H9 (cell line): Measurements from ENCODE around the gene DENND1A. TPM values are rescaled to one million over a fixed set of nuclear protein-coding genes. Genes with fewer than 3 reads are reported as not detected.
A peak's percentile ranks its signal among the peaks of the same experiment; 100 is the strongest.

Experiments
- DNase-seq: peaks from one replicate; pipeline ENCODE4 v3.0.0-alpha.2; 2017
- H2AFZ ChIP-seq: one replicate; pipeline ENCODE4 v1.6.1; 2013; ENCODE audit warnings: mild to moderate bottlenecking, low read length, control low read depth, moderate library complexity
- H2AK5ac ChIP-seq: 2 replicates; pipeline ENCODE4 v1.6.1; 2013; ENCODE audit warnings: low read length, control low read depth, mixed read lengths; ENCODE audit not compliant: insufficient read length
- H2BK120ac ChIP-seq: one replicate; pipeline ENCODE4 v1.6.1; 2013; ENCODE audit warnings: low read depth, mild to moderate bottlenecking, low read length, control low read depth, inconsistent platforms; ENCODE audit not compliant: poor library complexity, severe bottlenecking
- H2BK12ac ChIP-seq: 2 replicates; pipeline ENCODE4 v1.6.1; 2013; ENCODE audit warnings: low read length, control low read depth, mixed read lengths, low read depth; ENCODE audit not compliant: insufficient read length
- H2BK15ac ChIP-seq: 2 replicates; pipeline ENCODE4 v1.6.1; 2013; ENCODE audit warnings: low read depth, low read length, control low read depth
- H2BK20ac ChIP-seq: one replicate; pipeline ENCODE4 v1.6.1; 2013; ENCODE audit warnings: low read depth, mild to moderate bottlenecking, low read length, control low read depth, inconsistent platforms; ENCODE audit not compliant: poor library complexity, severe bottlenecking
- H2BK5ac ChIP-seq: 2 replicates; pipeline ENCODE4 v1.6.1; 2013; ENCODE audit warnings: low read length, control low read depth, mixed read lengths; ENCODE audit not compliant: insufficient read length
- H3K14ac ChIP-seq: 2 replicates; pipeline ENCODE4 v1.6.1; 2013; ENCODE audit warnings: low read length, control low read depth; ENCODE audit not compliant: insufficient read depth
- H3K18ac ChIP-seq: 2 replicates; pipeline ENCODE4 v1.6.1; 2013; ENCODE audit warnings: low read depth, mild to moderate bottlenecking, mixed read lengths, low read length, control low read depth; ENCODE audit not compliant: insufficient read length
- H3K23ac ChIP-seq: 2 replicates; pipeline ENCODE4 v1.6.1; 2013; ENCODE audit warnings: low read length, control low read depth, mixed read lengths, low read depth; ENCODE audit not compliant: insufficient read length
- H3K23me2 ChIP-seq: 2 replicates; pipeline ENCODE4 v1.6.1; 2013; ENCODE audit warnings: low read depth, mild to moderate bottlenecking, mixed read lengths, low read length, control low read depth; ENCODE audit not compliant: insufficient read length, poor library complexity, severe bottlenecking
- H3K27ac ChIP-seq: 2 replicates; pipeline ENCODE4 v1.5.1; 2013; ENCODE audit warnings: low read length, control low read depth, mixed read lengths, low read depth; ENCODE audit not compliant: insufficient read length
- H3K27me3 ChIP-seq: 2 replicates; pipeline ENCODE4 v1.6.1; 2013; ENCODE audit warnings: low read length, control low read depth, inconsistent platforms; ENCODE audit not compliant: insufficient read depth
- H3K4ac ChIP-seq: 2 replicates; pipeline ENCODE4 v1.6.1; 2013; ENCODE audit warnings: low read depth, mild to moderate bottlenecking, control low read depth, inconsistent platforms, low read length, moderate library complexity
- H3K4me1 ChIP-seq: 2 replicates; pipeline ENCODE4 v1.6.1; 2013; ENCODE audit warnings: low read length, control low read depth, inconsistent platforms; ENCODE audit not compliant: insufficient read depth
- H3K4me2 ChIP-seq: 2 replicates; pipeline ENCODE4 v1.6.1; 2013; ENCODE audit warnings: low read length, control low read depth, mixed read lengths; ENCODE audit not compliant: insufficient read length, insufficient read depth
- H3K56ac ChIP-seq: 2 replicates; pipeline ENCODE4 v1.6.1; 2013; ENCODE audit warnings: low read depth, mild to moderate bottlenecking, mixed read lengths, low read length, control low read depth; ENCODE audit not compliant: insufficient read length
- H3K79me1 ChIP-seq: 2 replicates; pipeline ENCODE4 v1.6.1; 2013; ENCODE audit warnings: low read depth, mild to moderate bottlenecking, moderate library complexity, low read length, control low read depth, inconsistent platforms; ENCODE audit not compliant: insufficient read depth, poor library complexity, severe bottlenecking
- H3K79me2 ChIP-seq: 2 replicates; pipeline ENCODE4 v1.6.1; 2013; ENCODE audit warnings: low read length, control low read depth, inconsistent platforms; ENCODE audit not compliant: insufficient read depth
- H3K9ac ChIP-seq: 2 replicates; pipeline ENCODE4 v1.6.1; 2013; ENCODE audit warnings: low read length, control low read depth, mixed read lengths; ENCODE audit not compliant: insufficient read length; ENCODE audit errors: extremely low read depth
- H3K9me3 ChIP-seq: one replicate; pipeline ENCODE4 v1.6.1; 2013; ENCODE audit warnings: low read depth, low read length, inconsistent platforms; ENCODE audit not compliant: control insufficient read depth
- H3T11ph ChIP-seq: one replicate; pipeline ENCODE4 v1.6.1; 2013; ENCODE audit warnings: mild to moderate bottlenecking, low read length, control low read depth, inconsistent platforms
- H4K20me1 ChIP-seq: one replicate; pipeline ENCODE4 v1.6.1; 2013; ENCODE audit not compliant: control insufficient read depth, insufficient read length, insufficient read depth
- H4K5ac ChIP-seq: 2 replicates; pipeline ENCODE4 v1.6.1; 2013; ENCODE audit warnings: low read depth, mild to moderate bottlenecking, mixed read lengths, low read length, control low read depth; ENCODE audit not compliant: insufficient read length
- H4K8ac ChIP-seq: replicated peaks from 2 replicates; pipeline ENCODE4 v1.6.1; 2013; ENCODE audit warnings: low read length, control low read depth, mixed read lengths, low read depth; ENCODE audit not compliant: insufficient read length
- H4K91ac ChIP-seq: 2 replicates; pipeline ENCODE4 v1.6.1; 2013; ENCODE audit warnings: low read depth, mild to moderate bottlenecking, moderate library complexity, mixed read lengths, low read length, control low read depth; ENCODE audit not compliant: insufficient read length
- H3K27ac Mint-ChIP-seq, 3 experiments: 2 replicates in 2 of 3; 3 replicates in 1 of 3; pipeline ENCODE4 v1.8.0; 2020 to 2021; ENCODE audit warnings: mixed read lengths in 3 of 3, mild to moderate bottlenecking in 1 of 3, moderate library complexity in 1 of 3
- H3K27me3 Mint-ChIP-seq: 2 replicates; pipeline ENCODE4 v1.8.0; 2021; ENCODE audit warnings: low read depth, mild to moderate bottlenecking, moderate library complexity, mixed read lengths
- H3K36me3 Mint-ChIP-seq, 3 experiments: 2 replicates in 2 of 3; 3 replicates in 1 of 3; pipeline ENCODE4 v1.8.0; 2020 to 2021; ENCODE audit warnings: low read depth in 3 of 3, mixed read lengths in 3 of 3; ENCODE audit not compliant: insufficient read depth in 1 of 3
- H3K4me1 Mint-ChIP-seq, 2 experiments: 2 replicates each; pipeline ENCODE4 v1.8.0; 2020; ENCODE audit warnings: mixed read lengths in 2 of 2
- H3K4me3 Mint-ChIP-seq, 2 experiments: 2 replicates in 1 of 2; 3 replicates in 1 of 2; pipeline ENCODE4 v1.8.0; 2020 to 2021; ENCODE audit warnings: mild to moderate bottlenecking in 2 of 2, mixed read lengths in 2 of 2, moderate library complexity in 1 of 2
- H3K9me3 Mint-ChIP-seq, 2 experiments: 2 replicates in 1 of 2; 3 replicates in 1 of 2; pipeline ENCODE4 v1.8.0; 2020; ENCODE audit warnings: mild to moderate bottlenecking in 2 of 2, mixed read lengths in 2 of 2, moderate library complexity in 1 of 2
- WGBS: extraction: QIAGEN DNeasy Blood & Tissue Kit; methylation state at CpG from one replicate; pipeline ENCODE4 v1.1.7; 2013; ENCODE audit warnings: missing lambda C conversion rate, low lambda C conversion rate, mixed read lengths; ENCODE audit not compliant: insufficient read length; ENCODE audit errors: extremely low coverage; 5-methylcytosine and 5-hydroxymethylcytosine counted together
- total RNA-seq: library from RNA; stranded (reverse); gene quantifications from 2 replicates; pipeline ENCODE4 v1.2.1, GENCODE V29; 2021
- TF ChIP-seq, protein P1 (sequence below): fragments of 200-600 bp; sonication (generic); conservative IDR thresholded peaks from 3 replicates; pipeline ENCODE4 v1.8.0; 2021; ENCODE audit warnings: antibody characterized with exemption, mild to moderate bottlenecking

Gene DENND1A
- total RNA-seq, 1 experiment from 2014 or later = 20.4 TPM

- Histone ChIP-seq H3K79me1 (no peaks in the 10 kb centered on the region), H3T11ph (no peak overlapping the region), H3K23ac (no peak overlapping the region), H4K8ac (no peak overlapping the region), H3K4me2 (peak overlapping the region; percentile 9), H3K4ac (no peak overlapping the region), H3K9ac (no peak overlapping the region), H3K56ac (no peak overlapping the region), H3K18ac (peak overlapping the region; percentile 43), H2BK5ac (no peak overlapping the region), H3K9me3 (no peaks in the 10 kb centered on the region), H3K27ac (no peak overlapping the region), H3K23me2 (peaks cover 8% of the 10 kb centered on the region), H3K14ac (peak overlapping the region; percentile 61; the same call in 1 of the 2 replicates), H4K5ac (no peak overlapping the region), H2BK15ac (no peak overlapping the region), H3K4me1 (peaks cover 16% of the 10 kb centered on the region; the same call in 1 of the 2 replicates), H2AK5ac (no peak overlapping the region), H2BK12ac (no peak overlapping the region), H3K27me3 (no peaks in the 10 kb centered on the region; the same call in 1 of the 2 replicates), H4K20me1 (no peaks in the 10 kb centered on the region), H4K91ac (no peak overlapping the region), H2BK20ac (no peak overlapping the region), H3K79me2 (no peaks in the 10 kb centered on the region), H2BK120ac (no peak overlapping the region), H2AFZ (no peak overlapping the region)
- Mint-ChIP-seq H3K27me3 (peaks cover 15% of the 10 kb centered on the region), H3K4me1 (peaks cover 58 to 78% of the 10 kb centered on the region in 2 experiments), H3K36me3 (no peaks in the 10 kb centered on the region; a peak in 2 of 7 replicates), H3K4me3 (peak overlapping the region in 1 of 2 experiments; percentile 52; a peak in 3 of 5 replicates), H3K27ac (peak overlapping the region; percentile 47 to 97 (median 93); a peak in 6 of 7 replicates), H3K9me3 (no peaks in the 10 kb centered on the region; a peak in 1 of 5 replicates)
- no CpG with 5 or more reads among the region's 22 CpGs for WGBS
- DNase-seq = peak; percentile 99
- TF ChIP-seq, protein P1, sequence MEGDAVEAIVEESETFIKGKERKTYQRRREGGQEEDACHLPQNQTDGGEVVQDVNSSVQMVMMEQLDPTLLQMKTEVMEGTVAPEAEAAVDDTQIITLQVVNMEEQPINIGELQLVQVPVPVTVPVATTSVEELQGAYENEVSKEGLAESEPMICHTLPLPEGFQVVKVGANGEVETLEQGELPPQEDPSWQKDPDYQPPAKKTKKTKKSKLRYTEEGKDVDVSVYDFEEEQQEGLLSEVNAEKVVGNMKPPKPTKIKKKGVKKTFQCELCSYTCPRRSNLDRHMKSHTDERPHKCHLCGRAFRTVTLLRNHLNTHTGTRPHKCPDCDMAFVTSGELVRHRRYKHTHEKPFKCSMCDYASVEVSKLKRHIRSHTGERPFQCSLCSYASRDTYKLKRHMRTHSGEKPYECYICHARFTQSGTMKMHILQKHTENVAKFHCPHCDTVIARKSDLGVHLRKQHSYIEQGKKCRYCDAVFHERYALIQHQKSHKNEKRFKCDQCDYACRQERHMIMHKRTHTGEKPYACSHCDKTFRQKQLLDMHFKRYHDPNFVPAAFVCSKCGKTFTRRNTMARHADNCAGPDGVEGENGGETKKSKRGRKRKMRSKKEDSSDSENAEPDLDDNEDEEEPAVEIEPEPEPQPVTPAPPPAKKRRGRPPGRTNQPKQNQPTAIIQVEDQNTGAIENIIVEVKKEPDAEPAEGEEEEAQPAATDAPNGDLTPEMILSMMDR = no peak
These were observed 569.5 kb downstream of the DENND1A start for GRCh38 chr9:123360161-123361085.
